ENCODE data around the gene AGBL4. TPM values are rescaled to one million over a fixed set of nuclear protein-coding genes. Genes with fewer than 3 reads are reported as not detected.

Gene AGBL4
- total RNA-seq, 4 donors from 2014 or later = 0.13 TPM; not detected in 3

DNA sequence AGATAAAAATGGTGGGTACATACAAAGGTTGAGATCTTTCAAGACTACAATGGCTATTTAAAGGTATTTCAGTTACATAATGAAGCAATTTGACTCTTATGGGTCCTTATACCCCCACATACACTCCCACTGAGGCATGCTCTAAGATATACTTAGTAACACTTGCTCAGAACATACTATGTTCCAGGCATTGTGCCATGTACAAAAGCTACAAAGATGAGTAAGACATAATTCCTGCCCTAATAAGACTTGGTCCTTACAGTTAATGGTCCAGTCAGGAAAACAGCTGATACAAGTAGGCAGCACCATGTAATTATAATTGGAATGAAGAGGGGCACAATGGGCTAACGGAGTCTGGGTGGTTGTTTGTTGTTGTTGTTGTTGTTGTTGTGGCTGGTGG, 1080.4 kb downstream of the AGBL4 start:
- no peak for TF ChIP-seq POLR2AphosphoS5 (IDR thresholded peaks at IDR 0.05)
- TF ChIP-seq POLR2A (IDR thresholded peaks at IDR 0.05; ENCODE audit: low read depth) = no peak
- TF ChIP-seq EP300 (IDR thresholded peaks at IDR 0.05) = no peak
- TF ChIP-seq, protein P1, sequence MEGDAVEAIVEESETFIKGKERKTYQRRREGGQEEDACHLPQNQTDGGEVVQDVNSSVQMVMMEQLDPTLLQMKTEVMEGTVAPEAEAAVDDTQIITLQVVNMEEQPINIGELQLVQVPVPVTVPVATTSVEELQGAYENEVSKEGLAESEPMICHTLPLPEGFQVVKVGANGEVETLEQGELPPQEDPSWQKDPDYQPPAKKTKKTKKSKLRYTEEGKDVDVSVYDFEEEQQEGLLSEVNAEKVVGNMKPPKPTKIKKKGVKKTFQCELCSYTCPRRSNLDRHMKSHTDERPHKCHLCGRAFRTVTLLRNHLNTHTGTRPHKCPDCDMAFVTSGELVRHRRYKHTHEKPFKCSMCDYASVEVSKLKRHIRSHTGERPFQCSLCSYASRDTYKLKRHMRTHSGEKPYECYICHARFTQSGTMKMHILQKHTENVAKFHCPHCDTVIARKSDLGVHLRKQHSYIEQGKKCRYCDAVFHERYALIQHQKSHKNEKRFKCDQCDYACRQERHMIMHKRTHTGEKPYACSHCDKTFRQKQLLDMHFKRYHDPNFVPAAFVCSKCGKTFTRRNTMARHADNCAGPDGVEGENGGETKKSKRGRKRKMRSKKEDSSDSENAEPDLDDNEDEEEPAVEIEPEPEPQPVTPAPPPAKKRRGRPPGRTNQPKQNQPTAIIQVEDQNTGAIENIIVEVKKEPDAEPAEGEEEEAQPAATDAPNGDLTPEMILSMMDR (IDR thresholded peaks at IDR 0.05) = no peak
- WGBS = 75% methylated on average over 1 of the region's 1 CpG
- intact Hi-C loops (cut with DNase I) = no loop called here

DNA sequence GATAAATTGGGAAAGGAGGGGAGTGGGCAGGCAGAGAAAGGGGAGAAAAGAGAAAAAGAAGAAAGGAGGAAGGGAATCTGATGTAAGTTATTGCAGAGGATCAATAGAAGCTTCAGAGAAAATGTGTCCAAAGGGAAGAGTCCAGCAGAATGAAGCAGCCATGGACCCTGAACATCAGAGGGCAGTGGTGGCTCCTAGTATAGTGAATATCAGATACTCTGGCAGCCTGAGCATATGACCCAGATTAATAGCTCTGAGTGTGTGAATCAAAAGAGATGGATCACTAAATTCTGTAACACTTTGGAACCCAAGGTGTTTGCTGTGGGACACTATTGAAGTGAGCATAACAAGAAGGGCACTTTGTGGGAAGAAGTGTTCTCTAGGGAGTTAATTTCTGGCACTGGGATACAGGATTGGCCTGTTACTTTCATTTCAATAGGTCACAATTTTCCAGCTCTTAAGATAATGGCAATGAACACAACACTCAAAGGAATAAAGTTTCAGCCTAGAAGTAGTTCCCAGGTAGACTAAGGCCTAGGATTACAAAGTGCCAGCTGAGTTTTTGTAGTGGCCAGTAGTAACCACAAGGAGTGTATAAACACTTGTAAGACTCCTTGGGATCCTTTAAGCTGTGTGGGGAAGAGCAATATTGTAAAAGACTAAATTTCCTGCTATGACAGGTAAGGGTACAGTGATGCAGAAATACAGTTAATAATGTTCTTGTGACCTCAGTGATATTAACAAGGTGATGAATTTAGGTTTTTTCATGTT, 1082.6 kb downstream of the AGBL4 start:
- no peak overlapping the region for H3K4me3 ChIP-seq
- no peaks in the 10 kb centered on the region for H3K27me3 ChIP-seq
- no peaks in the 10 kb centered on the region for H3K9me3 ChIP-seq
- no peak for TF ChIP-seq POLR2AphosphoS5 (IDR thresholded peaks at IDR 0.05)
- TF ChIP-seq POLR2A (IDR thresholded peaks at IDR 0.05; ENCODE audit: low read depth) = no peak
- TF ChIP-seq, protein P1 (IDR thresholded peaks at IDR 0.05) = no peak
- TF ChIP-seq EP300 (IDR thresholded peaks at IDR 0.05) = no peak
- no peak overlapping the region for H3K27ac ChIP-seq (replicated peaks in 1 of 4)
- no peaks in the 10 kb centered on the region for H3K36me3 ChIP-seq
- no peak for DNase-seq (ENCODE audit: extremely low spot score)
- intact Hi-C loops (cut with DNase I) = no loop called here
- peaks cover 0 to 10% (median 0%) of the 10 kb centered on the region in 4 donors for H3K4me1 ChIP-seq

More for the DNA sequence above, 1080.4 kb downstream of the AGBL4 start:
- no peaks in the 10 kb centered on the region for H3K36me3 ChIP-seq
- no peak overlapping the region for H3K4me3 ChIP-seq
- DNase-seq (ENCODE audit: extremely low spot score) = no peak
- H3K27me3 ChIP-seq = no peaks in the 10 kb centered on the region
- H3K27ac ChIP-seq (replicated peaks in 1 of 4) = no peak overlapping the region
- no peaks in the 10 kb centered on the region for H3K9me3 ChIP-seq
- peaks cover 0 to 10% (median 0%) of the 10 kb centered on the region in 4 donors for H3K4me1 ChIP-seq

DNA sequence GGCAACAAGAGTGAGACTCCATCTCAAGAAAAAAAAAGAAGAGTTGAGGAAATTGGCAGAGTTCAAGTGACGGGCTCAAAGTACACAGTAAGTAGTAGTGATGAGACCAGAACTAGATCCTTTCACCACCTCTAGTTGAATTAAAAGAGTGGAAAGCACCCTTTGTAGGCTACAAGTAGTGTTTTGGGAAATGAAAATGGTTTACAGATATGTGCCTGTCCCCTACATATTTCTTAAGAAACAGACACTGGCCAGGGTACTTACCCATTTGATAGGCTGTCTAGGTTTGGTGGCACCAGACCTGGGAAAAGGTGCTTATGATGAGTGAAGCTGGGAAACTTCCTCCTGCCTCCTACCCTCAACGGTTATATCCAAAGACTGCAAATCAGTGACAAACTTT, 1083.4 kb downstream of the AGBL4 start:
- peaks cover 0 to 10% (median 0%) of the 10 kb centered on the region in 4 donors for H3K4me1 ChIP-seq
- TF ChIP-seq POLR2AphosphoS5 (IDR thresholded peaks at IDR 0.05) = no peak
- TF ChIP-seq POLR2A (IDR thresholded peaks at IDR 0.05; ENCODE audit: low read depth) = no peak
- TF ChIP-seq, protein P1 (IDR thresholded peaks at IDR 0.05) = no peak
- no peak for TF ChIP-seq EP300 (IDR thresholded peaks at IDR 0.05)
- no peak overlapping the region for H3K4me3 ChIP-seq
- no peaks in the 10 kb centered on the region for H3K9me3 ChIP-seq
- WGBS = 88% methylated on average over 2 of the region's 2 CpGs
- H3K27me3 ChIP-seq = no peaks in the 10 kb centered on the region
- intact Hi-C loops (cut with DNase I) = no loop called here
- no peaks in the 10 kb centered on the region for H3K36me3 ChIP-seq
- no peak for DNase-seq (ENCODE audit: extremely low spot score)
- H3K27ac ChIP-seq (replicated peaks in 1 of 4) = no peak overlapping the region

DNA sequence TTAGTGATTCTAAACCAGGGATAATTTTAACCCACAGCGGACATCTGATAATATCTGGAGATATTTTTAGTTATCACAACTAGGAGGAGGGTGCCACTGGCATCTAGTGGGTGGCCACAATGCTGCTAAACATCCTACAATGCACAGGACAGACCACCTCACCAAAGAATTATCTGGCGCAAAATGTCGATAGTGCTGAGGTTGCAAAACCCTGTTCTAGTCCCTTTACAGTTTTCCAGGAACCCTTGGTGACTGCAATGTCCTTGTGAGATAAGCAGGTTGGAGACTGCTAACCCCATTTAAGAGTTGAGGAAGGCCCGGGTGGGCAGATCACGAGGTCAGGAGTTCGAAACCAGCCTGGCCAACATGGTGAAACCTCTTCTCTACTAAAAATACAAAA, 1083.9 kb downstream of the AGBL4 start:
- DNase-seq (ENCODE audit: extremely low spot score) = no peak
- intact Hi-C loops (cut with DNase I) = no loop called here
- Histone ChIP-seq H3K27ac (replicated peaks in 1 of 4) (no peak overlapping the region), H3K9me3 (no peaks in the 10 kb centered on the region), H3K36me3 (no peaks in the 10 kb centered on the region), H3K4me3 (no peak overlapping the region), H3K4me1 (peaks cover 0 to 10% (median 0%) of the 10 kb centered on the region in 4 donors), H3K27me3 (no peaks in the 10 kb centered on the region)
- TF ChIP-seq, protein P1 (IDR thresholded peaks at IDR 0.05) = no peak
- TF ChIP-seq POLR2AphosphoS5 (IDR thresholded peaks at IDR 0.05) = no peak
- no peak for TF ChIP-seq EP300 (IDR thresholded peaks at IDR 0.05)
- TF ChIP-seq POLR2A (IDR thresholded peaks at IDR 0.05; ENCODE audit: low read depth) = no peak
- WGBS = 89% methylated on average over 6 of the region's 6 CpGs
